GM18520 (cell line): ENCODE data around the gene RFX8.

Experiments
- ATAC-seq: cut with Tn5 transposase; IDR thresholded peaks from one replicate; pipeline ENCODE4 v1.9.1; 2021; ENCODE audit not compliant: unreplicated experiment

The RFX8 gene

GRCh38 chr2:101412092-101412694, 62.7 kb downstream of the RFX8 start:
- ATAC-seq = no peak

GRCh38 chr2:101410746-101411145, 64.2 kb downstream of the RFX8 start:
- no peak for ATAC-seq

DNA sequence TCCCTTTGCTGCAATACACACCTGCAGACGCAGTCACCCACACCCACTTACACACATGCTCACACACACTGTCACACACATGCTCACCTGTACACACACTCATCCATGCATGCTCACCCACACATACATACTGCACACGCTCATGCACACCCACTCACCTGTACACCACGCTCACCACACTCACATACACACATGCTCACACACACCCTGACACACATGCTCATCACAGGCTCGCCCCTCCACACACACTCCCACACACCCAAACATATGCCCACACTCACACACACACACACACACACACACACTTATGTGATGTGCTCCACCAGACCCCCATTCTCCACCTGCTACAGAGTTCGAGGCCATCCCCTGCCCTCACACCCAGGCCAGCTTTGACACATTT, 64.8 kb downstream of the RFX8 start:
- ATAC-seq = no peak

GRCh38 chr2:101409699-101410098, 65.2 kb downstream of the RFX8 start:
- ATAC-seq = no peak

GRCh38 chr2:101408925-101409324, 66.0 kb downstream of the RFX8 start:
- ATAC-seq = no peak

DNA sequence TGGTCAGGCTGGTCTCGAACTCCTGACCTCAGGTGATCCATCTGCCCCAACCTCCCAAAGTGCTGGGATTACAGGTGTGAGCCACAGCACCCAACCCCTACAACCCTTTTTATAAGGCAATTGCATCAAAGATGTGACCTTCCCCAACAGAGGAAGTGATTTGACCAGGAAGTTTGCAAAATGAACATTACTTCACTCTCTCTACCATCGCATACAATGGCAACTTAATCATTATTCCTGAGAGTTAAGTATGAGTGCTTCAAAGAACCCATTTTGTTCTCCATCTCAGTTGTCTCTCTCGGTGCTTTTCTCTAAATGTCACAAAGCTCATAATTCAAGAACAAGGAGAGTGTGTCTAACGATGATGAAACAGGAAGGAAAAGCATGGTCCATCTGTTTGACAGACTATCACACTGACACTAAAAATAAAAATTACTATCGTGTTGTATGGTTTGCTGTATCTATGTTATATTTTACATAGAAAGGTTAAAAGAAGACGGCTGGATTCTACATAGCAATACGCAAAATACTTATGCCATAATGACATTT, 69.5 kb downstream of the RFX8 start:
- no peak for ATAC-seq

DNA sequence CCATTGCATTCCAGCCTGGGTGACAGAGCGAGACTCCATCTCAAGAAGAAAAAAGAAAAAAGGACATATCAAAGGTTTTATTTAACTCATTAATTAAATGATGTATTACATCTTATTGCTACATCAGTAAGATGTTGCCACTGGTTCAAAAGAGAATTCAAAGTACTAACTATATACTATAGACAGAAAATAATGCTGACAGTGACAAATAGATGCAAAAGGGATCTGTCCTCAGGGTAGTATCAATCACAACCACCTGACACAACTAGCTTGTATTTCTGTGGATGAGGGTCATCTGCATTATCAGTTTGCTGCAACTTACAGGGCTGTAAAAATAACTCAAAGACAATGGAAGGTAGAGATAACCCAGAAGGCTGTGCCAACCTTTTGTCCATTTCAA, 71.2 kb downstream of the RFX8 start:
- ATAC-seq = no peak

DNA sequence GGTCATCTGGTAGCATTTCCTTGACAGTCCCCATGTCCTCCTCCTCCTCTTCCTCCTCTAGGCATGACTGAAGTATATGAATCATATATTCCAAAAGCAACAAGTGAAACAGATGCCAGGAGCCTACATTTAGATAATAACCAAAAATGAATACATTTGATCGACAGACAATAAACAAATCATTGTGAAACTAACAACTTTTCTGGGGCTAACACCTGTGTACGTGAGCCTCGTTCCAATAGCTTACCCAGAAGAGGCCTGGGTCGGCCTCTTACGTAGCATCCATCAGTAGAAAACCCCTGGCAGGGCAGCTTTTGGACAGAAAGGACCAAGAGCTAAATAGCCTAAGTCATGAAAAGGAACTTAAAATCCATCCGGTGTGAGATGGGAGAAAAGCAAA, 72.3 kb downstream of the RFX8 start:
- no peak for ATAC-seq

DNA sequence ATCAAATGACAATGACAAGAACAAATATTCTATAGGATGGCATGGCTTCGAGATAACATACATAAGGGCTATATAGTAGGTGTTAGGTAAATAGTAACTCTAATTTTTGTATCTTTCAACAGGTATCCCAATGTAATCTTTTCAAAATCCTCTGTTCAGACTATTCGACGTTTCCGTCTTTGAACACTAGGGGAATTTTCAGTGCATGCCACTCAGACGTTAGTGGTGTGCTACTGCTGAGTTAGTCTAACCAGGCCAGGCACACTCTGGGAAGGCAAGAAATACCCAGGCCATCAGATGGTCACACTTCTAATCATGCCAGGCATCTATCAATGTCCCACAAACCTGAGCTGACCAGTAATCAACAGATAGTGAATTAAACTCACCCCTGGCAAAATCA, 73.0 kb downstream of the RFX8 start:
- ATAC-seq = no peak

- ATAC-seq = no peak
Measured at GRCh38 chr2:101401326-101401665, 73.6 kb downstream of the RFX8 start.

GRCh38 chr2:101400506-101401325, 74.2 kb downstream of the RFX8 start:
- ATAC-seq = no peak

GRCh38 chr2:101400048-101400447, 74.9 kb downstream of the RFX8 start:
- ATAC-seq = no peak

DNA sequence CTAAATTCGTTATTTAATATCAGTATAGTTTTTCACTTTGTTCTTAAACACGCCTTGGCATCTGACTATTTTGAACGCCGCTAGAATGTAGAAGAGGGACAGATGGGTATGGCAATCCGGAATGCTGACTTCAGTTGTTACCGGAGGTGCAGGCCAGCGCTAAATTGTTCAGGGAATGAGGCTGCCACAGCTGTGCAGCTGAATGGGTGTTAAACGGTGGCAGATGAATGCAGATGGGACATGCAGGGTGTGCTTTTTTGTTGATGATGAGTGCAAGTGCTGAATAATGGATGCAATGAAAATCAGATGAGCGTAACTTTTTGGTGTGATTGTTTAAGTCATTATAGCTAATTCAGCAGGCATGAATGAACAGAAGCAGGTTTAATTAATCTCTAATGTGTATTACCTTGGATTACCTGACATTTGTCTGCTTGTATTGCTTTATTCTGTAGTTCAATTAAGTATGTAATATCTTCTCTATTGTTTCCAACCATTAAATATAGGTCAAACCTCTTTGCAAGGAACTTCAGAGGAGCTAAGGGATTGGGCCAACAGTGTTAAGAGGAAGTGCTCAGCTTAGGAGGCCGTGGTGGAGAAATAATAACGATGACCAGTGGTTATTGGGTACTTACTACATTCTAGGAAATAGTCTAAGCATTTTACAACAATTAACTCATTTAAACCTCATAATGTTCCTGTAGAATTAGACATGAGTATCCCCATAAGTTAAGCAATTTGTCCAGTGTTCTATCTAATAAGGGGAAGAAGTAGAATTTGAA, 75.7 kb downstream of the RFX8 start:
- ATAC-seq = no peak

DNA sequence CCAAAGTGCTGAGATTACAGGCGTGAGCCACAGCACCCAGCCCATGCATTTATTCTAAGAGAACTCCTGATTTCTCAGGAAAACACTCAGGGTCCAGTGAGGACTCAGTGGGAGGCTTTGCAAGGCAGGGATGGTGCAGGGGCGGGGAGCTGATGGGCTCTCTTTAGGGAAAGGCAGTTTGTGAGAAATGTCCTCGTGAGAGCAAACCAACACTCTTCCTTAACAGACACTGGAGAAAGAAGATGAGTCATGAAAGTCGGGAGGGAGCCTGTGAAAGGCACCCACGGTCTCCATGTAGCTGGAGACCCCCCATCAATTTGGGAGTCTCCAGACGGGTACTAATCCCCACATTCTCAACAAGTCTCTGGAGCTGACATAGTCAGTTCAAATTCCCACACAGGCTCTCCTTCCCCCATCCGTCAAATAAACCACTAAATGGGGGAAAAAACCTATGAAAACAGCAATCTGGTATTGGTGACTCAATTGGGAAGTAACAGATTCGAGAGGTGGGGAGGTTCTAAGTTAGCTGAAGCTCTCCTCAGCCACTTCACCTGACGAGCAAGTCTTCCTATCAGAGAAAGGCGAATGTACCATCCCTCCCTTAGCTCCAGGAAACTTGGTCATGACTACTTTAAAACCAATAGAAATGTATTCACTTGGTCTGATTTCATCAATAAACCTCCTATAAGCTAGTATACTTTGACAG, 76.6 kb downstream of the RFX8 start:
- ATAC-seq = no peak

- ATAC-seq = no peak
Measured at GRCh38 chr2:101396316-101396717, 78.6 kb downstream of the RFX8 start.

DNA sequence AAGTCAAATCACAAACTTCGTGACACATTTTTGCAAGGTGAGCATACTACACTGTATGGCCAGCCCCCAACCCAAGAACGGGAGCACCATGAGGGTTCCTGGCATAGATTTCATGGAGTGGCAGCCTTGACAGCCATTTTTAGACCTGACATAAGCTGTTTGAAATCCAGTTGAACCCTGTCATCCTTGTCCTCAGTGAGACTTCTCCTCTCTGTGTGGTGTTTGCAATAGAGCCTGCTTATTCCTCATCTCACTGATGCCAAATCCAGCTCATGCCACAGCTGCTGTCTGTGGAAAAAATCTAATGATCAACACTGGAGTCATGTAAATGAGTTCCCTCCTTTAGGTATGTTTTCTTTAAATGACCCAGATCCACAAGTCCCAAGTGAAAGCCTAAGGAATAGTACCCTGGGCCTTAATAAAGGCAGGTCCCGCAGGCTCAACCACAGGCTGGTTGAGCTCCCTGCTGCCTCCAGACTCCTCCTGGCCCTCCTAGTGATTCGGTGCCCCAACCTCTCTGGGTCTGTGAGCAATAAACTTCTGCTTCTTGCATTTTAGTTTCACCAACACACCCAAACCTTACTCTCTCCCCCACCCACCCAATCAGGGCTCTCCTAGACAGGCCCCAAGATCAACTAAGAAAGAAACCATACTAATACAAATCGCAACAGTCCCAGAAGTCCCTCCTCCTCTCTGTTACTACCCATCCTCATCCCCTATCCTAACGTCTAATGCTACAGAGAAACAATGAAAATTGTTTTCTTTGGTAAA, 79.2 kb downstream of the RFX8 start:
- ATAC-seq = no peak

GRCh38 chr2:101388232-101388631, 86.7 kb downstream of the RFX8 start:
- ATAC-seq = no peak

DNA sequence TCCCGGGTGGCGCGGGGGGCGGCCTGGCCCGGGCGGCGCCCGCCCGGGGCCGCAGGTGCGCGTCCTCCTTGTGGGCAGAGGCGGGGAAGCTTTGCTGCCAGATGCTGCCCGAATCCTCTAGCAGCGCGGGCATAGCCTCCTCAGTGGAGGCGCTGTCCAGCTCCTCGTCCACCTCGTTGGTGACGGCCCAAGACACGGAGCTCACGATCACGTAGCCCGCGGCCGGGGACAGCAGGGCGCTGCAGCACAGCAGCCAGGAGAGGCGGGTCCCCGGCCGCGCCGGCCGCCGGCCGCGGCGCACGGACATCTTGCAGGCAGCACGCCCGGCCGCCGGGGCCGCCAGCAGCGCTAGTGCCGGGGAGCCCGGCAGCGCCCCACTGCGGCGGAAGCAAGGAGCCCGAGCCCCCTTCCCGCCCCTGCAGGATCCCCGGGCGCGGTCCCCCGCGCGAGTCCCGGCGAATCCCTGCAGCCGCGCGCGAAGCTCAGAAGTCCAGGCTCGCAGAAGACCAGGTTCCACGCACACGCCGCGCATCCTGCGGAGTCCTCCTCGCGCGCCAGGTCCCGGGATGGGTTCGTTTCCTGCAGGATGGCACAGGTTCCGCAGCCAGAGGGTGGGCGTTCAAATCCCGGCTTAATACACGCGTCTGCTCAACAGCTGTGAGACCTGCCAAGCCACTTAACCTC, 87.6 kb downstream of the RFX8 start, which contains the start of gene CREG2:
TSS of gene CREG2 (minus strand) at position 353 of the 684 bp plus-strand sequence. CDS start at position 307, 46 bp downstream.
- ATAC-seq = no peak

GRCh38 chr2:101386599-101387150, 88.2 kb downstream of the RFX8 start:
- ATAC-seq = no peak
